ENCODE data around the gene HABP2.
A peak's percentile ranks its signal among the peaks of the same experiment; 100 is the strongest.

The HABP2 gene

DNA sequence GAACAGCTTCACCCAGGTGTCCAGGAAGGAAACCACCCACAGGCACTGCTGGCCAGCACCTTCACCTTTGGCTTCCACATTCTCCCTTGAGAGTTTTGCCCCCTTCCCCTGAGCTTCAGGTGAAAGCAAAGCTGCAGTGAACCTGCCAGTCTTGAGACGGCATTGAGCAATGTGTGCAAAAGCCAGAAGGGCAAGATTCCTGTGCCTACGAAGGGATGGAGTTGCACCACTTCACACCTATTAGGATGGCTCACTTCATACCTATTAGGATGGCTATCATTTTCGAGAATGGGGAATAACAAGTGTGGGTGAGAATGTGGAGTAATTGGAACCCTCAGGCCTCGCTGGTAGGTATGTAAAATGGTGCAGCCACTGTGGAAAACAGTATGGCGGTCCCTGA lies 7.2 kb downstream of the HABP2 start:
- H3K4me3 ChIP-seq (ENCODE audit: low read depth in 1 of 2, low read length in 2 of 2): no peak overlapping the region
- no peaks in the 10 kb centered on the region for H3K36me3 ChIP-seq (ENCODE audit: control insufficient read depth in 1 of 2, insufficient read depth in 2 of 2, low read length in 2 of 2)
- no peak overlapping the region for H3K27ac ChIP-seq (ENCODE audit: low read length)
- no peaks in the 10 kb centered on the region for H3K9me3 ChIP-seq (ENCODE audit: control insufficient read depth in 1 of 2, low read length in 2 of 2)
- no peaks in the 10 kb centered on the region for H3K27me3 ChIP-seq (ENCODE audit: low read depth, low read length)
- peaks cover 0 to 3% of the 10 kb centered on the region in 2 donors for H3K4me1 ChIP-seq (ENCODE audit: control insufficient read depth in 1 of 2, insufficient read depth in 2 of 2, low read length in 2 of 2)

DNA sequence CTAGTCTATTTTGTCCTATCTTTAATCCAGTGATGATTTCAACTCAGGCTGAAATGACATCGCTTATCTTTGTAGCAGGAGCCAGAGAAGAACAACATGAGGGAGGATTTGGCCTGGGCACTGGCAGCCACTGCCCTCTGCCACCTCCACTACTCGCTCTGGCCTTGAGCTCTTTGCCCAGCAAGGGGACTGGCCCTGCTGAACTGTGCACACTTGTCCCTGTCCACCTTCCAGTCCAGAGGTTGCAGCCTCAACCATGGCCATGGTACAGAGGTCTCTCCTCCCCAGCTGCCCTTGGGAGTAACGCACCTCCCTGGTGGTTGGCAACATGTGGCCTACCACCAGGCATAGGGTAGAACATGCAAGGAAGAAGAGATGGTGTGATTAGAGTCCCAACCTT lies 8.4 kb downstream of the HABP2 start:
- Histone ChIP-seq H3K27me3 (ENCODE audit: low read depth, low read length) (no peaks in the 10 kb centered on the region), H3K9me3 (ENCODE audit: control insufficient read depth in 1 of 2, low read length in 2 of 2) (no peaks in the 10 kb centered on the region), H3K4me1 (ENCODE audit: control insufficient read depth in 1 of 2, insufficient read depth in 2 of 2, low read length in 2 of 2) (peaks cover 0 to 3% of the 10 kb centered on the region in 2 donors), H3K4me3 (ENCODE audit: low read depth in 1 of 2, low read length in 2 of 2) (no peak overlapping the region), H3K27ac (ENCODE audit: low read length) (no peak overlapping the region), H3K36me3 (ENCODE audit: control insufficient read depth in 1 of 2, insufficient read depth in 2 of 2, low read length in 2 of 2) (no peaks in the 10 kb centered on the region)

DNA sequence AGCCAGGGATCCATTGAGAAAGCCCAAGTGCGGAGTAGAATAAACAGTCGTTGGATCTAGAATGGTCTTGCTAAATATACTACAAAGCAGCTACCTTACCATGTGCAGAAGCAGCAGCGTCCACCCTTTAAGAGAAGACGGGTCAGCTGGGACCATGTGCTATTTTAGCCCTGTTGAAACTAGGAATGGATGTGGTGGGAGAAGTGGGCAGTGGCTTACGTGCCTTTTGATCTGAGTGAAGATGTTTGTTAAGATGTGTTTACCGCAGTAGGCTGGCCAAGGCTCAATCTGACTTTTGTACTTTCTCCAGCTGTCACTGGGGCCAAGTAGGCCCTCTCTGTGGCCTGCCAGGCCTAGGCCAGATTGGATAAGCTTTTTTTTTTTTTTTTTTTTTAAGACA lies 9.2 kb downstream of the HABP2 start:
- Histone ChIP-seq H3K36me3 (ENCODE audit: control insufficient read depth in 1 of 2, insufficient read depth in 2 of 2, low read length in 2 of 2) (no peaks in the 10 kb centered on the region), H3K9me3 (ENCODE audit: control insufficient read depth in 1 of 2, low read length in 2 of 2) (no peaks in the 10 kb centered on the region), H3K27me3 (ENCODE audit: low read depth, low read length) (no peaks in the 10 kb centered on the region), H3K4me3 (ENCODE audit: low read depth in 1 of 2, low read length in 2 of 2) (no peak overlapping the region), H3K27ac (ENCODE audit: low read length) (no peak overlapping the region), H3K4me1 (ENCODE audit: control insufficient read depth in 1 of 2, insufficient read depth in 2 of 2, low read length in 2 of 2) (peaks cover 0 to under 1% of the 10 kb centered on the region in 2 donors)

DNA sequence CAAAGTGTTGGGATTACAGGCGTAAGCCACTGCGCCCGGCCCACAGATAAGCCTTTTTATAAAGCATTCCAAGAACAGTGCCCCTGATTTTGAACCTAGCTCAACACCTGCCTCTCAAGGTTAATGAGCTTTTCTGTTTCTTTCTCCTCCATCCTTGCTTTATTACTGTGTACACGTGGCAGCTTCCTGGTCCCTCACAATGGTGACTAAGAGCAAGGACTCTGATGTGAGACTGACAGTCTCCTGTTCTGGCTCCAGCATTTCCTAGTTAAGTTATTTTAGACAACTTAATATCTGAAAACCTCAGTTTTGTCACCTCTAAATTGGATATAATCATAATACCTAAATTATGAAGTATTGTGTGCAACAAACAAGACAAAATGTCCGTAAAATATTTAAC lies 9.9 kb downstream of the HABP2 start:
- no peaks in the 10 kb centered on the region for H3K36me3 ChIP-seq (ENCODE audit: control insufficient read depth in 1 of 2, insufficient read depth in 2 of 2, low read length in 2 of 2)
- no peaks in the 10 kb centered on the region for H3K4me1 ChIP-seq (ENCODE audit: control insufficient read depth in 1 of 2, insufficient read depth in 2 of 2, low read length in 2 of 2)
- no peak overlapping the region for H3K27ac ChIP-seq (ENCODE audit: low read length)
- H3K9me3 ChIP-seq (ENCODE audit: control insufficient read depth in 1 of 2, low read length in 2 of 2): no peaks in the 10 kb centered on the region
- no peaks in the 10 kb centered on the region for H3K27me3 ChIP-seq (ENCODE audit: low read depth, low read length)
- H3K4me3 ChIP-seq (ENCODE audit: low read depth in 1 of 2, low read length in 2 of 2): no peak overlapping the region

DNA sequence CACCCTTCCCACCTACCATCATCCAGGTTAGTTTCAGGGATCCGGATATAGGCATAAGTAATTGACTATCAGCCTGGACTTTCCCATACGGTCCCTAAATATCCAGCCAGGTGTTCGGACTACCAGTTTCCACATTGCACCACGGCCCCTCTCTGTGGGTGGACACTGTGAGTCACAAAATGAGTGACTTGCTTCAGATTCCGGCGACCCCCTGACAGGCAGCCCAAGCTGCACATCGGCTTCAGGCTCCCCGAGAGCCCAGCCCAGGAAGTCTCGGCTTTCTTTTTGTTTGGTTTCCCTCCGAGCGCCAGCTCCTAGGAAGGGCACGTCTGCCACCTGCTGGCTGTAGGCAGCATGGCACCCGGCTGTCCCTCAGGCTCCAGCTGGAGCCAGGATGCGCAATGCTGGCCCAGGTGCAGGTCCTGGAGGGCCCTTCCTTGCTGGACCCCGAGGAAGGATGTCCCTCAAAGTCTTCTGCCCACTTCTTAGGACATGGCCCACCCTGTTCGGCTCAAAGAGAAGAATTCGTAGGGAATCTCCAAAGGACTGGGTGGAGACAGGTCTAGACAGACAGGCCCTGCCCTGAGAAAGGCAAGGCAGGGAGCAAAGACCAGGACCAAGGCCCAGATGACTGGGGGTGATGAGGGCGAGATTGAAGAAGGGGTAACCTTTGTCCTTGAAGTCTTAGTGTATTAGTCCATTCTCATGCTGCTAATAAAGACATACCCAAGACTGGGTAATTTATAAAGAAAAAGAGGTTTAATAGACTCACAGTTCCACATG lies 10.6 kb downstream of the HABP2 start:
- H3K4me1 ChIP-seq (ENCODE audit: control insufficient read depth in 1 of 2, insufficient read depth in 2 of 2, low read length in 2 of 2): no peaks in the 10 kb centered on the region
- no peaks in the 10 kb centered on the region for H3K27me3 ChIP-seq (ENCODE audit: low read depth, low read length)
- no peaks in the 10 kb centered on the region for H3K36me3 ChIP-seq (ENCODE audit: control insufficient read depth in 1 of 2, insufficient read depth in 2 of 2, low read length in 2 of 2)
- H3K9me3 ChIP-seq (ENCODE audit: control insufficient read depth in 1 of 2, low read length in 2 of 2): no peaks in the 10 kb centered on the region
- no peak overlapping the region for H3K27ac ChIP-seq (ENCODE audit: low read length)
- peak overlapping the region; percentile 50 to 63 for H3K4me3 ChIP-seq (ENCODE audit: low read depth in 1 of 2, low read length in 2 of 2)

DNA sequence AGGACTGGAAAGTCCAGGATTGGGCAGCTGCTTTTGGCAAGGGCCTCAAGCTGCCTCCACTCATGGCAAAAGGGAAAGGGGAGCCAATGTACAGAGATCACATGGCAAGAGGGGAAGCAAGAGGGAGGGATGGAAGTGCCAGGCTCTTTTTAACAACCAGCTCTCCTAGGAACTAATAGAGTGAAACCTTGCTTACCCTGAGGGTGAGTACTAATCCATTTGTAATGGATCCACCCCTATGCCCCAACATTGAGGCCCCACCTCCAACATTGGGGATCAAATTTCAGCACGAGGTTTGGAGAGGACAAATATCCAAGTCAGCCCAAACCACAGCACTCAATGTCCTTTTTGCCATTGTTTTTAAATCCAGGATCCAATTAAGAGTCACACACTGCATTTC lies 12.5 kb downstream of the HABP2 start:
- H3K36me3 ChIP-seq (ENCODE audit: control insufficient read depth in 1 of 2, insufficient read depth in 2 of 2, low read length in 2 of 2): no peaks in the 10 kb centered on the region
- no peak overlapping the region for H3K27ac ChIP-seq (ENCODE audit: low read length)
- no peaks in the 10 kb centered on the region for H3K9me3 ChIP-seq (ENCODE audit: control insufficient read depth in 1 of 2, low read length in 2 of 2)
- H3K4me1 ChIP-seq (ENCODE audit: control insufficient read depth in 1 of 2, insufficient read depth in 2 of 2, low read length in 2 of 2): no peaks in the 10 kb centered on the region
- no peak overlapping the region for H3K4me3 ChIP-seq (ENCODE audit: low read depth in 1 of 2, low read length in 2 of 2)
- no peaks in the 10 kb centered on the region for H3K27me3 ChIP-seq (ENCODE audit: low read depth, low read length)

DNA sequence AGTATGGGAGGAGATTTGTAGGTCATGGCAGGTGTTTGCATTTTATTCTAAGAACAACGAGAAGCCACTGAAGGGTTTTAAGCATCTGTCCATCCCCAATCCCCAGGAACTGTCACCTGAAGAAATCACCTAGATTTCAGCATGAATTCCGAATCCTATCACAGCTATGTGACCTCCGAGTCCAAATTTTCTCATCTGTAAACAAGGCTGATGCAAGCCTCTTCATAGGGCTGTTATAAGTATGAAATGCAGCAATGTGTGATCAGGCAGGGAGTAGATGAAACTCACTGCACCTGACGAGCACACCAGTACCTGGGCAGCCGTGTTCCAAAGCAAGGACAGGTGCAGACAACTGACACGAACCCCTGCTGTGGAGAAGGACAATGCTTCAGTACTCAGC lies 14.0 kb downstream of the HABP2 start:
- H3K27ac ChIP-seq (ENCODE audit: low read length): no peak overlapping the region
- H3K4me3 ChIP-seq (ENCODE audit: low read depth in 1 of 2, low read length in 2 of 2): no peak overlapping the region
- H3K36me3 ChIP-seq (ENCODE audit: control insufficient read depth in 1 of 2, insufficient read depth in 2 of 2, low read length in 2 of 2): no peaks in the 10 kb centered on the region
- no peaks in the 10 kb centered on the region for H3K9me3 ChIP-seq (ENCODE audit: control insufficient read depth in 1 of 2, low read length in 2 of 2)
- no peaks in the 10 kb centered on the region for H3K27me3 ChIP-seq (ENCODE audit: low read depth, low read length)
- H3K4me1 ChIP-seq (ENCODE audit: control insufficient read depth in 1 of 2, insufficient read depth in 2 of 2, low read length in 2 of 2): no peaks in the 10 kb centered on the region

DNA sequence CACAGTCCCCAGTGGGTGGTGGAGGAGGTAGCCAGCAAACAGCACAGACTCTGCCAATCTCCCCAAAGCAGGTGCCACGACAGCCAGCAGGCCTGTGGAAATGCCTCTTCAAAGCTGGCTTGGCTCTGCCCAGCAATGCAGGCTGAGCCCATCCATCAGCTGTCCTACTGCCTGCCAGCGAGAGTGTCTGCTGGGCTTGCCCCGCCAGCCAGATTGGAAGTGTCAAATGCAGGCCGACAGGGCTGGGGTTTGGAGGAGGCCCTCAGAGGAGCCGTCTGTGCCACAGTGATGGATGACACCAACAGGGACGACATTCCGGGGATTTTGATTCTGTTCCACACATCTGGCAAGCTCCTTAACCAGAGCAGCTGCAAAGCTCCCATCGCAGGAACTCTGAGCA lies 16.7 kb downstream of the HABP2 start:
- Histone ChIP-seq H3K27ac (ENCODE audit: low read length) (no peak overlapping the region), H3K4me3 (ENCODE audit: low read depth in 1 of 2, low read length in 2 of 2) (no peak overlapping the region)

DNA sequence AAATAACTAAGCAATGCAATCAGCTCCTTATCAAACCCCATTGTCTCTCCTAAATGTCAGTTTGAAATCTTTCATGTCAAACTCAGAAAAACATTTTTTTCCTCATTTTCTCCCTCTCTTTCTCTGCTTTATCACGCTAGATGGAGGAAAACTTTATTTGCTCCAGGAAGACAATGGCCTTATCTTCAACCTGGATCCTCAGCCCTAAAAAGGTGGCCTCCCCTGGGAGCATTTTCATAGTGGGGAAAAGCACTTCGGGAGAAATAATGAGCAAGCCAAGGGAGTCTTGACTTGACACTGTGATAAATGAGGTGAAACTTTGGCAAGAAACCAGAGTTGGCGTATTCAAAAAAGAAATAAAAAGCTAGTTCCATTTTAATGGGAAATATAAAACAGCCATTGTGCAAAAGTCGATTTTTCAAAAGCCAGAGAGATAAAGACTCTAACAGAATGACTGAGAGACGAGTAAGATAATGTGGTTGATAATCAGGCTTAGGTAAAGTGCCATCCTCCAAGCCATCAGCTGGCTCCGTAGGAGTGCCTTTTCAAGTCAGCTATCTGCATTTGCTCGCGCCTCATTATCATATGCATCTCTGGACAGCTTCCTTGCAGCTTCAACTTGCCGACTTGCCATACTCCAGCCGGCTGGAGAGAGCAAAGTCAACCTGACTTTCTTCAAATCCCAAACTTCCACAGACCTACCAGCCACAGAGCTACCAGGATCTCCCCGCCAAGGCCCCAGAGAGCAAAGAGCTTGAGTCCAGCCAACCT lies 19.9 kb downstream of the HABP2 start:
- Histone ChIP-seq H3K36me3 (ENCODE audit: control insufficient read depth in 1 of 2, insufficient read depth in 2 of 2, low read length in 2 of 2) (no peaks in the 10 kb centered on the region), H3K27ac (ENCODE audit: low read length) (no peak overlapping the region), H3K27me3 (ENCODE audit: low read depth, low read length) (no peaks in the 10 kb centered on the region), H3K4me3 (ENCODE audit: low read depth in 1 of 2, low read length in 2 of 2) (no peak overlapping the region), H3K9me3 (ENCODE audit: control insufficient read depth in 1 of 2, low read length in 2 of 2) (no peaks in the 10 kb centered on the region), H3K4me1 (ENCODE audit: control insufficient read depth in 1 of 2, insufficient read depth in 2 of 2, low read length in 2 of 2) (no peaks in the 10 kb centered on the region)

More for the DNA sequence above, 16.7 kb downstream of the HABP2 start:
- H3K36me3 ChIP-seq (ENCODE audit: control insufficient read depth in 1 of 2, insufficient read depth in 2 of 2, low read length in 2 of 2): no peaks in the 10 kb centered on the region
- no peaks in the 10 kb centered on the region for H3K27me3 ChIP-seq (ENCODE audit: low read depth, low read length)
- no peaks in the 10 kb centered on the region for H3K9me3 ChIP-seq (ENCODE audit: control insufficient read depth in 1 of 2, low read length in 2 of 2)
- no peaks in the 10 kb centered on the region for H3K4me1 ChIP-seq (ENCODE audit: control insufficient read depth in 1 of 2, insufficient read depth in 2 of 2, low read length in 2 of 2)

DNA sequence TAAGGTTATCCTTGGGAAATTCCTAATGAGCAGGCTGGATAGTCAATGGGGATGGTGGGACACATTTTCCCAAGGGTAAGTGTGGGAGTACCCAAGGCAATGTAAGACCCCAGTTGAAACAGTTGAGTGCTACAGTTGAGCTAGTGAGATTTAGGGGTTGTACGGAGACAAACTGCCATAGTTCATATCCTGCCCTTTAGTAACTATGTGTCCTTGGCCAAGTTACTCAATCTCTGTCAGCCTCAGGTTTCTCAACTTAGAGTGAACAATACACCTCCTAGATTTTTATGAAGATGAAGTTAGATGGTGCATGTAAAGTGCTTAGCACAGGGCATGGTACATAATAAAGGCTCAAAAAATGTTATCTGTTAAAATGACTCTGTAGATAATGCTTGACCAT lies 20.5 kb downstream of the HABP2 start:
- Histone ChIP-seq H3K9me3 (ENCODE audit: control insufficient read depth in 1 of 2, low read length in 2 of 2) (no peaks in the 10 kb centered on the region), H3K4me3 (ENCODE audit: low read depth in 1 of 2, low read length in 2 of 2) (no peak overlapping the region), H3K27ac (ENCODE audit: low read length) (no peak overlapping the region), H3K27me3 (ENCODE audit: low read depth, low read length) (no peaks in the 10 kb centered on the region), H3K36me3 (ENCODE audit: control insufficient read depth in 1 of 2, insufficient read depth in 2 of 2, low read length in 2 of 2) (no peaks in the 10 kb centered on the region), H3K4me1 (ENCODE audit: control insufficient read depth in 1 of 2, insufficient read depth in 2 of 2, low read length in 2 of 2) (no peaks in the 10 kb centered on the region)

DNA sequence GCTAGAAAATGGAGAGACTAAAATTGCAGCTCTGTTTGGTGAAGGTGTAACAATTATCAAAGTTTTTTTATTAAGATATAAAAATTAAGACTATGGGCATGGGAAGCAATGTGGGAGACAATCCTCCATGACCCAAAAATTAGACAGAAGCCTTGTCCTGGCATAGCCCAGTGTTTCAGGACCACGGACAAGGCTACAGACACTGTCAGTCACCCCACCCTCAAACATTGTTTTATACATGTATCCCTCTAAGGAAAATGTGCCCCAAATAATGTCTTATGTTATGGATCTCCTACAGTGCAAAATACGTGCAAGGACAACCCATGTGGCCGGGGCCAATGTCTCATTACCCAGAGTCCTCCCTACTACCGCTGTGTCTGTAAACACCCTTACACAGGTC lies 24.0 kb downstream of the HABP2 start:
- Histone ChIP-seq H3K27me3 (ENCODE audit: low read depth, low read length) (no peaks in the 10 kb centered on the region), H3K9me3 (ENCODE audit: control insufficient read depth in 1 of 2, low read length in 2 of 2) (no peaks in the 10 kb centered on the region), H3K4me3 (ENCODE audit: low read depth in 1 of 2, low read length in 2 of 2) (no peak overlapping the region), H3K27ac (ENCODE audit: low read length) (no peak overlapping the region), H3K36me3 (ENCODE audit: control insufficient read depth in 1 of 2, insufficient read depth in 2 of 2, low read length in 2 of 2) (no peaks in the 10 kb centered on the region), H3K4me1 (ENCODE audit: control insufficient read depth in 1 of 2, insufficient read depth in 2 of 2, low read length in 2 of 2) (no peaks in the 10 kb centered on the region)

Data from muscle layer of duodenum (tissue), 2 donors.